SU-DHL-6 (cell line): ENCODE results near the gene DMD.

Experiments
- CTCF ChIP-seq: fragments of 200-600 bp; sonication (generic); IDR thresholded peaks from one replicate; pipeline ENCODE4 v1.5.1; 2017; ENCODE audit warnings: antibody characterized with exemption, mild to moderate bottlenecking, low read length, moderate library complexity; ENCODE audit not compliant: insufficient read depth, poor library complexity, severe bottlenecking
- EZH2phosphoT487 ChIP-seq: fragments of 200-600 bp; sonication (generic), shearing (Covaris generic); conservative IDR thresholded peaks from 2 replicates; pipeline ENCODE4 v1.6.1; 2018; ENCODE audit warnings: mild to moderate bottlenecking, antibody characterized with exemption, low read length, moderate library complexity, mixed read lengths

GRCh38 chrX:31383991-31384390 is 1827.4 kb downstream of the DMD start:
- TF ChIP-seq CTCF (no peak), EZH2phosphoT487 (no peak)
